Omental fat pad (tissue), 4 donors: ENCODE measurements around the gene EIF2A. TPM values are rescaled to one million over a fixed set of nuclear protein-coding genes. Genes with fewer than 3 reads are reported as not detected.

Experiments used
- ATAC-seq: fragments of 150-250 bp; one replicate; pipeline ENCODE4 v1.9.1; 2016; ENCODE audit warnings: mild to moderate bottlenecking, moderate library complexity; ENCODE audit not compliant: low FRiP score
- DNase-seq: peaks from one replicate; pipeline ENCODE4 v3.0.0-alpha.2; 2019; ENCODE audit warnings: low spot score
- CTCF ChIP-seq, 3 donors: fragments of 450-650 bp; IDR thresholded peaks; one replicate each; pipeline ENCODE4 v1.5.1; 2016 to 2017; ENCODE audit warnings: antibody characterized with exemption in 3 of 3, mild to moderate bottlenecking in 3 of 3, moderate library complexity in 2 of 3
- total RNA-seq, 4 donors: library from RNA; depleted of rRNA; stranded (reverse); fragments of >200 nt; gene quantifications; one replicate each; pipeline ENCODE4 v1.1.0, GENCODE V29; 2016

EIF2A gene
- total RNA-seq, 4 donors from 2014 or later: 134 to 164 (median 155) TPM

GRCh38 chr3:150602426-150603152, 56.0 kb downstream of the EIF2A start:
- no peak for TF ChIP-seq CTCF (IDR thresholded peaks at IDR 0.05)
- ATAC-seq: no peak

DNA sequence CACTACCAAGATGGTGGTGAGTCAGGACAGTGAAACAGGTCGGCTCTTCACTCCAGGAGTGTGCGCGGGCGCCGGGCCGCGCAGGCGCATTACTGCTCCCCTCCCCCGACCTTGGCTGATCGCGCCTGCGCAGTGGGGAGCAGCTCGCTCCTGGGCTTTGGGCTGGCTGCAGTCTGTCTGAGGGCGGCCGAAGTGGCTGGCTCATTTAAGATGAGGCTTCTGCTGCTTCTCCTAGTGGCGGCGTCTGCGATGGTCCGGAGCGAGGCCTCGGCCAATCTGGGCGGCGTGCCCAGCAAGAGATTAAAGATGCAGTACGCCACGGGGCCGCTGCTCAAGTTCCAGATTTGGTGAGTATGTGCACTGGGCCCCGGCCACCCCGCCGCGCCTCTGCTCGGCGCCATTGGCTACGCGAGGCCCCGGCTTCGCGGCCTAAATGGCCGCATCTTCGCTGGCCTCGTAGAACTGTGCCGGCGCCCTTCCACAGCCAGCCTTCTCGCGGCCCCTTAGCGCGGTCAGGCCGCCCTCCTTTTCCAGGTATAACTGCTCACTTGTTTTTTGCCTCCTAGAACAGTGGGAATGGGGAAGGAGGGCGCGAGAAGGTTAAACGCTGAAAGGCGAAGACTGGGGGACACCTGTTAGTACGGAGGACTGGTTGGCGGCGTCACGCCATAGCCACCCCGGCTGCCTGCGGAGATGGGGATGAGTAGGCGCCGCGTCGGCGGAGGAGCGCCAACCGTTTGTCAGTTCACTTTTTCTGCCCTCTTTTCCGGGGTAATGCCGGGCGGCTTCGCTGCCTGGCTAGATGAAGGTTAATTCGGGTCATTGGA, 56.8 kb downstream of the EIF2A start, which contains the start of gene SELENOT:
SELENOT (plus strand) TSS at position 169 of the 827 bp plus-strand sequence; CDS start at position 211, 42 bp downstream.
- peak in 1 of 3 donors; percentile 22 for TF ChIP-seq CTCF (IDR thresholded peaks at IDR 0.05)

More at GRCh38 chr3:150602426-150603152, 56.0 kb downstream of the EIF2A start:
- DNase-seq: no peak

DNA sequence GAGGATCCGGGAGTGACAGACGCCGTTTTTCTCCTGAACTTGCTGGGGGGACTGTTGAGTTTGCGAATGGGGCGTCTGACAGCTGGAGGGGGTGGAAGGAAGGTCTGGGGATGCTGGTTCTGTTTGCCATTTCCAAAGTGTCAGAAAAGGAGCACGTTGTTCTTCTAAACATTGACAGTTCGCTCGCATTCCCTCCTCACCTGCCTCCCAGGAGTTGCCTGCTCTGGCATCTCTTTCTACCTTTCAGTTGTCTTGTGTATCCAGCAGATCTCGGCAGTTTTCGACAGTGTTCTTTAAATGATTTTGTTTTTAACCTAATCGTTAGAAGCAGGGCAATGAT, 57.4 kb downstream of the EIF2A start:
- DNase-seq (no peak), ATAC-seq (peak; percentile 1)
- no peak for TF ChIP-seq CTCF (IDR thresholded peaks at IDR 0.05)

More for the DNA sequence above, 56.8 kb downstream of the EIF2A start, which contains the start of gene SELENOT:
- DNase-seq (peak; percentile 85), ATAC-seq (peak; percentile 99)

DNA sequence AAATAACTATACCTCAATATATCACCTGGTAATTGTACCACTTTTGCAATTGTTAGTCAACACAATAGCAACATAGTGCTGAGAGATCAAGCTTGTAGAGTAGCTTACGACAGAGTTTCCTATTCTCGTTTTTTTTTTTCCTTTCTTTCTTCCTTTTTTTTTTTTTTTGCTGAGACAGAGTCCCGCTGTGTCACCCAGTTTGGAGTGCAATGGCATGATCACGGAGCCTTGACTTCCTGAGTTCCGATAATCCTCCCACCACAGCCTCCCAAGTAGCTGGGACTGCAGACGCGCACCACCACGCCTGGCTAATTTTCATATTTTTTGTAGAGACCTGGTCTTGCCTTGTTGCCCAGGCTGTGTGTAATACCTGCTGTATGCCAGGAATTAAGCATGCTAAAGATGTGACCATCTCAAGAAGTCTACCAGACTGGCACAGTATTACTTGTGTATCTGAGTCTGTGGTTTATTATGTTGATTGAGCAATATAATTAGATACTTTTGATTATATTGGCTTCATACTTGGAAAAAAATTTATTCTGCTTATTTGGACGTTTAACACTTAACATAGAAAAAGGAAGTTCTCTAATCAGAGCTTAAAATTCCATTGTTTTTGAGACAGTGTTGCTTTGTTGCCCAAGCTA, 59.5 kb downstream of the EIF2A start:
- TF ChIP-seq CTCF (IDR thresholded peaks at IDR 0.05): no peak
- ATAC-seq (no peak), DNase-seq (no peak)

- TF ChIP-seq CTCF (IDR thresholded peaks at IDR 0.05): no peak
- ATAC-seq (no peak), DNase-seq (no peak)
Measured at GRCh38 chr3:150607267-150608065, 60.9 kb downstream of the EIF2A start.

DNA sequence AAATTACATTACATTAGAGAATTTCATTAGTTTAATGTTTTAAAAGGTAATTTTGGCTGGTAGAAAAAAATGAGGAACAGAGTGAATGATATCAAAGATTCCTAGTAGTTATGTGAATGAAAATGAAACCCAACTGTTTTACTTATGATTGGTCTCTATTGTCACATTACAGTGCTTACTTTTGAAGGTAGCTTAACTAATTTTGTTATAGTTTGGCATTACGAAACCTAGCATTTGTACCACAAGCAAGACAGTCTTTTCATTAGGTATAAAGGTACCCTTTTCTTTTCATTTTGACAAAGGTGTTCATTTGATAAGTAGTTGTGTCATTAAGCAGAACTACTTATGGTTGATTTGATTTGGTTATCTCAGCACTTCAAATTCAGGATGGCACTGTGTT, 63.4 kb downstream of the EIF2A start:
- no peak for TF ChIP-seq CTCF (IDR thresholded peaks at IDR 0.05)
- ATAC-seq (no peak), DNase-seq (no peak)
